ENCODE data around the gene CADM1.

CADM1 gene

DNA sequence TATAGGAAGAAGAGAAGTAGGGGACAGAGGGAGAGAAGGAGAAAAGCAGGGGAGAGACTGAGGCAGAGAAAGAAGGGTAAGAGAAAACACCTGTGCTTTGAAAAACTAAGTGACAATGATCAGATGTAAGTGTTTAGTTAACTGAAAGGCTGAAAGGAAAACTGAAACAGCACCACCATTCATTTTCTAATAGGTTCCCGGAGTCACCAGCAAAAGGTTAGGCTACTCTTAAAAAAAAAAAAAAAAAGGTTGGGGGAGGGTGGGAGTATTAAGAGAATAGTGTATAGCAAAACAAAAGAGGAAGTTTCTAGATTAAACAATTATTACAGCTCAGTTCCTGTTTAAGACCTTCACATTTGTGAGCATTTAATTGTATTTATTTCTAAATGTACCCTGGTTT, 113.8 kb downstream of the CADM1 start:
- H3K27ac ChIP-seq (ENCODE audit: low read depth, low read length), result no peak overlapping the region
- no peaks in the 10 kb centered on the region for H3K9me3 ChIP-seq (ENCODE audit: low read length)
- no peak overlapping the region for H3K9ac ChIP-seq (ENCODE audit: low read length)
- H3K27me3 ChIP-seq (ENCODE audit: control insufficient read depth in 1 of 2, insufficient read depth in 2 of 2, low read length in 2 of 2), result no peaks in the 10 kb centered on the region
- H3K4me3 ChIP-seq (ENCODE audit: low read depth in 1 of 2, low read length in 2 of 2), result no peak overlapping the region
- no peaks in the 10 kb centered on the region for H3K4me1 ChIP-seq (ENCODE audit: insufficient read depth, low read length)
- no peaks in the 10 kb centered on the region for H3K36me3 ChIP-seq (ENCODE audit: insufficient read depth, low read length)

DNA sequence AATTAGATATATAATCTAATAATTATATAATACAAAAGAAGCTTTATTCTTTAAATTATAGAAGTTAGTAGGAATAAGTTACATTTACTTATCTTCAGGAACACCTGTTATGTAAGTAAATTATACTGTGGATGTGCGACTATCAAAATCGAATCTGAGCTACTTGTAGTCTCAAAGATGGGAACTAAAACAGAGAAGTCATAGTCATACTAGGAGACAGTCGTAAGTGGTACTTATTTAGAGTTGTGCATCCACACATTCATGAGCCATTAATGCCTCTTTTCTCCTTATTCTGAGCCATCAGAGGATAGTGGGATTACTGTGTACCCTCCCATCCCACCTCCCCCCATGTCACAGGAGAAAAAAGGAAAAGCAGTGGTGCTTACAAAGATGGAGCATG, 114.4 kb downstream of the CADM1 start:
- no peaks in the 10 kb centered on the region for H3K4me1 ChIP-seq (ENCODE audit: insufficient read depth, low read length)
- no peaks in the 10 kb centered on the region for H3K27me3 ChIP-seq (ENCODE audit: control insufficient read depth in 1 of 2, insufficient read depth in 2 of 2, low read length in 2 of 2)
- H3K9me3 ChIP-seq (ENCODE audit: low read length), result no peaks in the 10 kb centered on the region
- no peak overlapping the region for H3K9ac ChIP-seq (ENCODE audit: low read length)
- no peak overlapping the region for H3K27ac ChIP-seq (ENCODE audit: low read depth, low read length)
- H3K36me3 ChIP-seq (ENCODE audit: insufficient read depth, low read length), result no peaks in the 10 kb centered on the region
- H3K4me3 ChIP-seq (ENCODE audit: low read depth in 1 of 2, low read length in 2 of 2), result no peak overlapping the region

DNA sequence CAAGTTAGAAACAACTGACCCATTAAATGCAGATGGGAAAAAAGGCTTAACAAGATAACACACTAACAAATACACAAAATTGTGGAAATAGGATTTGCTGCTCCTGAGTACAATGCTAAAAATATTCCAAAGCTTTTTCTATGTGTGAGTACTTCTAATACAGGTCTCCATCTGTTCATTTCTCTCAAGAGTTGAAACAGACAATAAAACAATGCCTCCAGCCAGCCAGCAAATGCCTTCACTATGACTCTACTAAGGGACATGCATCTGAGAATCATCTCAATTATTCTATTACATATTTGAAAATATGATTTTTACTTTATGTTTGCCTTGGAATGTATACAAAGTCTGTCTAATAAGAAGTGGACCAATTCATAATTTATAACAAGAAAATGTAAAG, 119.0 kb downstream of the CADM1 start:
- no peaks in the 10 kb centered on the region for H3K9me3 ChIP-seq (ENCODE audit: low read length)
- H3K36me3 ChIP-seq (ENCODE audit: insufficient read depth, low read length), result no peaks in the 10 kb centered on the region
- H3K9ac ChIP-seq (ENCODE audit: low read length), result no peak overlapping the region
- H3K27me3 ChIP-seq (ENCODE audit: control insufficient read depth in 1 of 2, insufficient read depth in 2 of 2, low read length in 2 of 2), result no peaks in the 10 kb centered on the region
- H3K4me1 ChIP-seq (ENCODE audit: insufficient read depth, low read length), result no peaks in the 10 kb centered on the region
- no peak overlapping the region for H3K27ac ChIP-seq (ENCODE audit: low read depth, low read length)
- H3K4me3 ChIP-seq (ENCODE audit: low read depth in 1 of 2, low read length in 2 of 2), result no peak overlapping the region

- Histone ChIP-seq H3K36me3 (ENCODE audit: insufficient read depth, low read length) (no peaks in the 10 kb centered on the region), H3K27ac (ENCODE audit: low read depth, low read length) (no peak overlapping the region), H3K9ac (ENCODE audit: low read length) (no peak overlapping the region), H3K9me3 (ENCODE audit: low read length) (no peaks in the 10 kb centered on the region), H3K4me3 (ENCODE audit: low read depth in 1 of 2, low read length in 2 of 2) (no peak overlapping the region), H3K27me3 (ENCODE audit: control insufficient read depth in 1 of 2, insufficient read depth in 2 of 2, low read length in 2 of 2) (no peaks in the 10 kb centered on the region), H3K4me1 (ENCODE audit: insufficient read depth, low read length) (no peaks in the 10 kb centered on the region)
These were observed 120.0 kb downstream of the CADM1 start for GRCh38 chr11:115384236-115384635.

- Histone ChIP-seq H3K4me3 (ENCODE audit: low read depth in 1 of 2, low read length in 2 of 2) (no peak overlapping the region), H3K27ac (ENCODE audit: low read depth, low read length) (no peak overlapping the region), H3K4me1 (ENCODE audit: insufficient read depth, low read length) (no peaks in the 10 kb centered on the region), H3K36me3 (ENCODE audit: insufficient read depth, low read length) (no peaks in the 10 kb centered on the region), H3K27me3 (ENCODE audit: control insufficient read depth in 1 of 2, insufficient read depth in 2 of 2, low read length in 2 of 2) (no peaks in the 10 kb centered on the region), H3K9ac (ENCODE audit: low read length) (no peak overlapping the region), H3K9me3 (ENCODE audit: low read length) (no peaks in the 10 kb centered on the region)
These were observed 120.8 kb downstream of the CADM1 start for GRCh38 chr11:115383431-115383830.

DNA sequence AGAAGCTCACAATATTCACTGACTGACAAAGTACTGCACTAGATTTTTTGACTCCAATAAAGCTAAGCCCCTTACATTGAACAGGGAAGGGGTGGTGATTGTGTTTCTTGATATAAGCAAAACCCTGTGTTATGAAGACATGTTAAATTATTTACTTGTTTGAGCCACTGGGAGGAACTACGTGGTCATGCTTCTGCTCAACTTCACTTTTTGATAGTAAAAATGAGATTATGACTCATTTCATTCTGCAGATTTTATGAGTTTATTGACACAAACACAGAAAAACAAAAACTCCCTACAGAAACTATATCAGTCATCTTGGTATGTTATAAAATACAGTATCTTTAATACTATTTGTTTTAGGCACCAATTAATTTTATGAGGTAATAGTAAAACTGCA, 124.7 kb downstream of the CADM1 start:
- Histone ChIP-seq H3K27ac (ENCODE audit: low read depth, low read length) (no peak overlapping the region), H3K27me3 (ENCODE audit: control insufficient read depth in 1 of 2, insufficient read depth in 2 of 2, low read length in 2 of 2) (no peaks in the 10 kb centered on the region), H3K36me3 (ENCODE audit: insufficient read depth, low read length) (no peaks in the 10 kb centered on the region), H3K4me1 (ENCODE audit: insufficient read depth, low read length) (no peaks in the 10 kb centered on the region), H3K4me3 (ENCODE audit: low read depth in 1 of 2, low read length in 2 of 2) (no peak overlapping the region), H3K9me3 (ENCODE audit: low read length) (no peaks in the 10 kb centered on the region), H3K9ac (ENCODE audit: low read length) (no peak overlapping the region)

- Histone ChIP-seq H3K9me3 (ENCODE audit: low read length) (no peaks in the 10 kb centered on the region), H3K9ac (ENCODE audit: low read length) (no peak overlapping the region), H3K27ac (ENCODE audit: low read depth, low read length) (no peak overlapping the region), H3K4me1 (ENCODE audit: insufficient read depth, low read length) (no peaks in the 10 kb centered on the region), H3K27me3 (ENCODE audit: control insufficient read depth in 1 of 2, insufficient read depth in 2 of 2, low read length in 2 of 2) (no peaks in the 10 kb centered on the region), H3K36me3 (ENCODE audit: insufficient read depth, low read length) (no peaks in the 10 kb centered on the region), H3K4me3 (ENCODE audit: low read depth in 1 of 2, low read length in 2 of 2) (no peak overlapping the region)
These were observed 125.7 kb downstream of the CADM1 start for GRCh38 chr11:115378557-115378956.

GRCh38 chr11:115377882-115378296, 126.3 kb downstream of the CADM1 start:
- H3K27ac ChIP-seq (ENCODE audit: low read depth, low read length), result no peak overlapping the region
- H3K36me3 ChIP-seq (ENCODE audit: insufficient read depth, low read length), result no peaks in the 10 kb centered on the region
- no peaks in the 10 kb centered on the region for H3K9me3 ChIP-seq (ENCODE audit: low read length)
- no peaks in the 10 kb centered on the region for H3K4me1 ChIP-seq (ENCODE audit: insufficient read depth, low read length)
- H3K9ac ChIP-seq (ENCODE audit: low read length), result no peak overlapping the region
- H3K27me3 ChIP-seq (ENCODE audit: control insufficient read depth in 1 of 2, insufficient read depth in 2 of 2, low read length in 2 of 2), result no peaks in the 10 kb centered on the region
- H3K4me3 ChIP-seq (ENCODE audit: low read depth in 1 of 2, low read length in 2 of 2), result no peak overlapping the region

DNA sequence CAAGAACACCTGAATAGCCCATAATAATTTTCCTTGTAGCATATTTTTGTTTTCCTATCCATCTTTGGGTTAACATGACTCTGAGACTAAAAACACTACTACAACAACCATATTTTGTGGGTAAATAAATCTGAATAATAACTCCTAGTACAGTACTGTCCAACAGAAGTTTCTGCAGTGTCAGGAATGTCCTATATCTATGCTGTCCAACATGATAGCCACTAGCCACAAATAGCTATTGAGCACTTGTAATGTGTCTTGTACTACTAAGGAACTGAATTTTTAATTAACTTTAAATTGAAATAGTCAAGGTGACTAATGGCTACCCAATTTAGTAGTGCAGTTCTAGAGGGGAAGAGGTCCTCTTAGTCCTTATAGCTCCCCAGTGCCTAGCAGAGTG, 135.6 kb downstream of the CADM1 start:
- H3K27ac ChIP-seq (ENCODE audit: low read depth, low read length), result no peak overlapping the region
- H3K36me3 ChIP-seq (ENCODE audit: insufficient read depth, low read length), result no peaks in the 10 kb centered on the region
- H3K9me3 ChIP-seq (ENCODE audit: low read length), result no peaks in the 10 kb centered on the region
- H3K4me3 ChIP-seq (ENCODE audit: low read depth in 1 of 2, low read length in 2 of 2), result no peak overlapping the region
- no peaks in the 10 kb centered on the region for H3K4me1 ChIP-seq (ENCODE audit: insufficient read depth, low read length)
- H3K27me3 ChIP-seq (ENCODE audit: control insufficient read depth in 1 of 2, insufficient read depth in 2 of 2, low read length in 2 of 2), result no peaks in the 10 kb centered on the region
- H3K9ac ChIP-seq (ENCODE audit: low read length), result no peak overlapping the region

- Histone ChIP-seq H3K4me1 (ENCODE audit: insufficient read depth, low read length) (no peaks in the 10 kb centered on the region), H3K36me3 (ENCODE audit: insufficient read depth, low read length) (no peaks in the 10 kb centered on the region), H3K9ac (ENCODE audit: low read length) (no peak overlapping the region), H3K27ac (ENCODE audit: low read depth, low read length) (no peak overlapping the region), H3K27me3 (ENCODE audit: control insufficient read depth in 1 of 2, insufficient read depth in 2 of 2, low read length in 2 of 2) (no peaks in the 10 kb centered on the region), H3K4me3 (ENCODE audit: low read depth in 1 of 2, low read length in 2 of 2) (no peak overlapping the region), H3K9me3 (ENCODE audit: low read length) (no peaks in the 10 kb centered on the region)
These were observed 137.4 kb downstream of the CADM1 start for GRCh38 chr11:115366826-115367225.

GRCh38 chr11:115365907-115366306, 138.3 kb downstream of the CADM1 start:
- Histone ChIP-seq H3K4me1 (ENCODE audit: insufficient read depth, low read length) (no peaks in the 10 kb centered on the region), H3K9me3 (ENCODE audit: low read length) (no peaks in the 10 kb centered on the region), H3K27me3 (ENCODE audit: control insufficient read depth in 1 of 2, insufficient read depth in 2 of 2, low read length in 2 of 2) (no peaks in the 10 kb centered on the region), H3K4me3 (ENCODE audit: low read depth in 1 of 2, low read length in 2 of 2) (no peak overlapping the region), H3K27ac (ENCODE audit: low read depth, low read length) (no peak overlapping the region), H3K9ac (ENCODE audit: low read length) (no peak overlapping the region), H3K36me3 (ENCODE audit: insufficient read depth, low read length) (no peaks in the 10 kb centered on the region)

DNA sequence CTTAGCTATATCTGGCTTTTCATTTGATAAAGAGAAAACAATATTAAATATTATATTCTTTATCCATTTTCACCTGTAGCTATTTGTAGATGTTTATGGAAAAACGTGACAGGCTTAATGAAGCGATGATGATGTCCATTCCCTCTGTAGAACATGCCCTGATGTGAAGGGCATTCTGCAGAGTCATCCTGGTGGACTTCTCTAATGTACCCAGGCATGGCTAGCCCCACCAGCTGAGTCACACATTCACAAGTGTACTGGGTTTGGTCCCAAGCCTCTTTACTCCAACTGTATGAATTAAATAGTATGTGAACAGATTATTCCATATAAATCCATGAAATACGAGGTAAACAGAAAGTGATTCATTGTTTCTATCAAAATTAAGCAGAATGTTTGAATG, 139.3 kb downstream of the CADM1 start:
- Histone ChIP-seq H3K9ac (ENCODE audit: low read length) (no peak overlapping the region), H3K9me3 (ENCODE audit: low read length) (no peaks in the 10 kb centered on the region), H3K27me3 (ENCODE audit: control insufficient read depth in 1 of 2, insufficient read depth in 2 of 2, low read length in 2 of 2) (no peaks in the 10 kb centered on the region), H3K36me3 (ENCODE audit: insufficient read depth, low read length) (no peaks in the 10 kb centered on the region), H3K4me3 (ENCODE audit: low read depth in 1 of 2, low read length in 2 of 2) (no peak overlapping the region), H3K4me1 (ENCODE audit: insufficient read depth, low read length) (no peaks in the 10 kb centered on the region), H3K27ac (ENCODE audit: low read depth, low read length) (no peak overlapping the region)
